GM19035 (cell line): ENCODE measurements around the gene ITGB2.
"Not testable (repeated sequence)": the region's sequence is repeated elsewhere in the genome, so short reads cannot be mapped to it uniquely, and the experiment has no call there.

ENCODE experiments used
- ATAC-seq: cut with Tn5 transposase; IDR thresholded peaks from one replicate; pipeline ENCODE4 v1.9.1; 2021; ENCODE audit not compliant: unreplicated experiment

The ITGB2 gene

DNA sequence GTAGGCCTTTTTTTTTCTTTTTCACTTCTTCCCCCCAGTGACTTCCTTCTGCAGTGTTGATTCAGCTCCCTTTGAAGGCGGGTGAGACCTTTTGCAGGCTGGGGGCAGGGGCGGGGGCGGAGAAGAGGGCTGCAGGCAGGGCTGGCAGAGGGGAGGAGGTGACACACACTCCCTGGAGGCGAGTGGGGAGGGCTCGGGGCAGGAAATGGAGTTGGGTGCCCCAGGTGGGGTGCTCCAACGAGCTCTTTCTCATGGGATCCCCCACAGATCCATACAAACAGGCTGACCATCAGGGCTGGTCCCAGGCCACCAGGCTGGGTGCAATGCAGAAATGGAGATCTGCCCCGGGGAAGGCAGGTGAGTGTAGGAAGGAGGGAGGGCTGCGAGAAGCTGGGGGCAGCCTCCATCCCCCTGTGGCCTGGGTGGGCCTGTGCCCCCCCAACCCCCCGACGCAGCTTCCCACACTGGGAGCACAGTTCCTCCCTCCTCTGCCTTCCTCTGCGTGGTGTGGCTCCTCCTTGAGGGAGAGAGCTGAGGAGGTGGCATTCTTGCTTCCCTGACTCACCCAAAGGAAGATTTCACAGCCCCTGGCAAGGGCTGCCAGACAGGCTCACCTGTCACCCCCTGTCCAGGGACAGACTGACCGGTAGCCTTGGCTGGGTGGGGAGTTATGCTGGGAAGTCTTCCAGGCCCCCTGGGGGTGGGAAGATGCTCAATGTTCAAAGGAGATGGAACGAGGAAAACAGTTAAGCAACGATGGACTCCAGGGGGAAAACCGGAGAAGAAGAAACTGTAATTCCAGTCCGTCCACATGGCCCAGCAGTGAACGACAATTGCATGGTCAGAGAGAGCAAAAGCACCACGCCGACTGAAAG lies 7.1 kb upstream of the ITGB2 start:
- ATAC-seq, result no peak

DNA sequence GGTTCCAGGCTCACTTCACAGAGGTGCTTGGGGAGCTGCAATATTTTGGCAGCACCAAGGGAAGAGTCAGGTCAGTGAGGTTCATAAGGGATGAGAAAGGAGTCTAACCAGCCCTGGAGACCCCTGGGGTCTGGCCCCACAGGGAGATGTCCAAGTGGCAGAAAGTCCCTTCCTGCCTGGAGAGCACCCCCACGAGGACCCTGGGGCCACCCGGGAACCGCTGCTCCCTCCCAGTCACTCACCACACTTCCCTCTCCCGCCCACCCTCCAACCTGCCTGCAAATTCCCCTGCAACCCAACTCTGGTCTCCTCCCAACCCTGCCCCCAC lies 6.5 kb upstream of the ITGB2 start:
- no peak for ATAC-seq

DNA sequence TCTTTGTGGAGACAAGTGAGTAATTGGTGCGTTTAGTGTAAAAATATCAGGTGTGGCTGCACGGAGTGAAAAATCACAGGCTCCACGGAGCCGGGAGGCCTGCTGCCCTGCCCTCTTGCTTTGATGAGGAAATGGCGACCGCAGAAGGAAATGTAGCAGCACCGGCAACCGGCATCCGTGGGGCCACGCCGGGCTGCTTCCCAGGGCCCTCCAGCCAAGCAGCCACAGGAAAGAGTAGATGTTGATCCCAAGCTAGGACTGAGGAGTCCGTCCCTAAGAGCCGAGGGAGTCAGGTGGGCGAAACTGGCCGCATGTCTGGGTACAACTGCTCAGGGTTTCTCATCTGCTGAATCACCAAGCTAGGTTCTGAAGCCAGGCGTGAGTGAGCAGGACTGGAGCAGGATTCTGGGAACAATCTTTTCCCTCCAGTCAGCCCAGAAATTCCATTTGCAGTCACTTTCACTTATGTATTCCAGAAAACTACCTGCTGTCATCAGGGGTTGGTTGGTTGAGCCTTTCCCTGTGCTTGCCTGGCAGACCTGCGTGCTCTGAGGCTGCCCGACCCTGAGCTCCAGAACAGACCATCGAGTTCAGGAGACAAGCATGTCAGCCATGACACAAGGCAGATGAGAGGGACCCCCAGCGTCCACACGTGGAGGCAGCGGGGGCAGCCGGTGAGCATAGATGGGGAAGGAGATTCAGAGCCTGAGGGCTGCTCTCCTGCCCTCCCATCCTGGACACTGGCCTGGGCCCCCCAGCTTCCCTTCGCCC lies 5.8 kb upstream of the ITGB2 start:
- no peak for ATAC-seq

DNA sequence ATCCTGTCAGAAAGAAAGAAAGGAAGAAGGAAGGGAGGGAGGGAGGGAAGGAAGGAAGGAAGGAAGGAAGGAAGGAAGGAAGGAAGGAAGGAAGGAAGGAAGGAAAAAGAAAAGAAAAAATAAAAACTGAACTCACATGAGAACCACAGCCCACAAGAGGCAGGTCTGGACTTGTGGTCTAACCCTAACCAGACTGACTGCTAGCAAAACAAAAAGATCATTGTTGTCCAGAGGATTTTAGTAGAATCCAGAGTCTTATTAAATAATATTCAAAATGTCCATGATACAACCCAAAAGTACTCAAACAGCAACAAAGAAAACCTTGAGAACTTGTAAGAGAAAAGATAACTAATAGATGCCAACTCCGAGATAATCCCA lies 4.7 kb upstream of the ITGB2 start:
- no peak for ATAC-seq

DNA sequence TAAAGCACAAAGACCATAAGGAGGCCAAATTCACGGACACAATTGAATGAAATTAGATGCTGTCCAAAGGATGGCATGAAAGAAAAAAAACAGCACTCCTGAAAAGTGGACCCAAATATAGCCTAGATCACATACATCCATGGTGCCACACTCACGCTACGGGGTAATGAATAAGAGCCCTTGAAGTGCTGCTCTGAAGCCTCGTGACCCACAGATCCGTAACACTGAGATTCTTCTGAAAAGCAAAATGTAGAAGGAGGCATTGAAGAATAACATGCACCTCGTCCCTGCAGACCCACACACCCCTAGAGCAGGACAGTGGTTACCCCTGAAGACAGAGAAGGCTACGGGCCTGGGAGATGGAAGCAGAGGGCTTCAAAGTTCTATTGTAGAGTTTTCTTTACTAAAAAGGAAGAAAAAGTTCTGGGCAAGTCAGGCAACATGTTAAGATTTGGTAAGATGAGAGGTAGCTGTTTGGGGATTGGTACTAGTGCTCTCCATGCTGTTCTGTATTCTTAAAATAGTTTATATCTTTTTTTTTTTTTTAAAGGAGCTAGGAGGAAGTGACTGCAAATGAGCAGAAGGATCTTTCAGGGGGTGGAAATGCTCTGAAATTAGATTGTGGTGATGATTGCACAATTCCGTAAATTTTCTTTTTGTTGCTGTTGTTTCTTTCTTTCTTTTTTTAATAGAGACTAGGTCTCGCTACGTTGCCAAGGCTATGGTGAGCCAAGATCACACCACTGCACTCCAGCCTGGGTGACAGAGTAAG lies 4.1 kb upstream of the ITGB2 start:
- ATAC-seq, result no peak

DNA sequence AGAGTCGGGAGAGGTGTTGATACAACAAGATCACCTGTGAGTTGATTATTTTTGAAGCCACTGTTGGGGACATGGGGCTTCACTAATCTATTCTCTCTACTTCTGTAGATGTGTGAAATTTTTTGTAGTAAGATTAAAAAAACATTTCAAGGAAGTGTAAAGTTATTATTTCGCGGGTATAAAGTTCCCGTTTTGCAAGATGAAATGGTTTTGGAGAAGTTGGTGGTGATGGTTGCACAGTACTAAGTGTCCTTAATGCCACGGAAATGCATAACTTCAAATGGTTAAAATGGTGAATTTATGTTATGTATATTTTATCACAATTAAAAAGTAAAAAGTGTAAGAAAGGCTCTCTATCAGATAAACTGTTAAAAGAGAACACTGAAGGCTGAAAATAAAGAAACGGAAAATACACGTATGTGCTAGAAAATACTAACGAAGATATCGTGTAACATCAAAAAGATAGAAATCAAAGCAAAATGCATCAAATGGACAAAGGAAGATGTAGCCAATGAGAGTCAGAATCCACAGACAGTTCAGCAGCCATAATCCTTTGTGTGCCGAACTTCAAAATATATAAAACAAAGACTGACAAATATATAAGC lies 2.9 kb upstream of the ITGB2 start:
- ATAC-seq, result no peak

DNA sequence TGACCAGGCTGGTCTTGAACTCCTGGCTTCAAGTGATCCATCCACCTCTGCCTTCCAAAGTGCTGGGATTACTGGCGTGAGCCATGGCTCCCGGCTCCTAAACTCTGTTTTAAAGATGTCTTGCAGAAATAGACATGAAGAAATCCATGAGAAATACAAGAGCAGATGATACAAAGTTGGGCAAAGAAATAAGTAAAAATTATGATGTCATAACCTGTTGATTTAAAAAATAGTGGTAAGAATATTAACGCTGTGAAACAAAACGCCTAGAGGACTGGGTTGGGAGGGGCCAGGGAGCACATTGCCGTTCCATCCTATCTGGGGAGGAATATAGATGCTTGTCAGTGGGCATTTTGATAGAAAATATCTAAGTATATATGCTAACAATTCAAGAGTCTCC lies 1.2 kb upstream of the ITGB2 start:
- no peak for ATAC-seq

DNA sequence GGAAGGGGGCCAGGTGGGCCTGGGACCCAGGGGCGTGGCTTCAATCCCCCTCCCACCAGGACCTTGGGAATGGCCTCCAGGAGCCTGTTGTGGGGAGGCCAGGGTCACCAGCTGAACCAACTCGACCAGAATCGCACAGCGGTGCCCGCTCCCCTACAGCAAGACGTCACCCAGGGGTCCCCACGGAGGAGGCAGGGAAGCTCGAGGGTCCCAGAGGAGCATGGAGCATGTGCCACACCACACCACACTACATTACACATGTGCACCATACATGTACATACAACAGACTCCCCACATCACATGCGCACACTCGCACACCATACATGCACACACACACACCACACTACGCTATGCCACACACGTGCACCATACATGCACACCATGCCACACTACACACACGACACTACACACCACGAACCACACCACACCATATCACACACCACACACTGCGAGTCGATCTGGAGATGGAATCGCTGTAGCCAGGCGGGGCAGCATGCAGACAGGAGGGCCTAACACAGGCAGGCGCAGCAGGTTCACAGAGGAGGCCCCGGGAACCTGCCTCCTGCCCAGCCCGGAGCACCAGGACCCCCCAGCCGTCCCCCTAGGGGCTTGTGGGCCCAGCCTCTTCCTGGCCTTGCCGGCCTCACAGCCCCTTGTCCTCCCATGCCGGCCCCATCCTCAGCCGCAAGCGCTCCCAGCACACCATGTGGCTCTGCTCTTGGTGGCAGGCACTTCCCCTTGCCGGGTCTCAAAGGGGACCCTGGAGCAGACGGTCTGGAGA lies 596 bp downstream of the ITGB2 start:
- no peak for ATAC-seq

DNA sequence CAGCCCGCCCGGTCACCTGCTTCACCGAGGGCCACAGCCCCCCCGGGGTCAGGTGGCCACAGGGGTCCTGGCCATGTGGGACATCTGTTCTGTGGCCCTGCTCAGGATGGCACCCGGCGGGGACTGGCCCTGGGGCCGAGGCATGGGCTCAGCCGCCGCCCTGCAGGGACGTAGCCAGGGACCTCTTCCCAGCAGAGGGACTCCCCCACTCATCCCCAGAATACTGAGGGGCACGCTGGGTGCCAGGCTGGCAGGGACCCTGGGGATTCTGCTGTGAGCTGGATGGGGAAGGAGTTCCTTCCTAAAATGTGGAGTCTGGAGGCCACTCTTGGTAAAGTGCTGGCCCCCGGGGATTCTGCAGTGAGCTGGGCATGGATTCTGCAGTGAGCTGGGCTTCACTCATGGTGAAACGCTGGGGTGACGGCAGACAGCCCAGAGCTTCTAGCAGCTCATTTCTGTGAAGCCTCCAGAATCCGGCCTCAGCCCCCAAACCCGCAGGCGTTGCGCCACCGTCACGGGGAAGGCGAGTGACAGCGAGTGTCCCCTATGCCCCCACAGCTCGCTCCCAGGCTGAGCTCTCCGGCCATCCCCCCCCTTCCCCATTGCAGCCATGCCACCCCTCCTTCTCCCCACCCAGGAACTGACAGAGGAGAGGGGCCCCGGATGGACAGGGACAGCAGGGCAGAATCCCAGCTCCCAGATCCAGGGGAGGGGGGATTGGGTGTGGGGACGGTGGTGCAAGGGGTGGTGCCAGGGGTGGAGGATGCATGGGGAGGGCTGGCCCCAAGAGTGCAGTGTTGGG lies 1.4 kb downstream of the ITGB2 start:
- ATAC-seq, result no peak

DNA sequence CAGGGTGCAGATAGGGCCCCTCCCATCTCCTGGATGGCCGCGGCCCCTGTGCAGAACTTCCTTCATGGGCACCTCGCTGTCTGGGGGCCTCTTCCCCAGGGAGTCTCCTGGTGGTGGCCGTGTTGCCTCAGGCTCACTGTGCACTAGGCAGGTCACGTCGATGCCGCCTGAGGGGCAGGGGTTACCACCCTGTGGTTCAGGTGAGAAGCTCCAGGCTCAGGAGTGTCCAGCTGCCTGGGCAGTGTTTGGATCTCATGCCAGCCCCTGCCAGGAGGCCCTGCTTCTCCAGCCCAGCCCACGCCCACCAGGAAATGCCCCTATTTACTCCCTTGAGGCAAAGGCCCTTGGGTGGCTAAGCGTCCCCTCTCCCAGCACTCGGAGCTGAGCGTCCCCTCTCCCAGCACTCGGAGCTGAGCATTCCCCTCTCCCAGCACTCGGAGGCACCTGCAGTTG lies 2.1 kb downstream of the ITGB2 start:
- no peak for ATAC-seq

DNA sequence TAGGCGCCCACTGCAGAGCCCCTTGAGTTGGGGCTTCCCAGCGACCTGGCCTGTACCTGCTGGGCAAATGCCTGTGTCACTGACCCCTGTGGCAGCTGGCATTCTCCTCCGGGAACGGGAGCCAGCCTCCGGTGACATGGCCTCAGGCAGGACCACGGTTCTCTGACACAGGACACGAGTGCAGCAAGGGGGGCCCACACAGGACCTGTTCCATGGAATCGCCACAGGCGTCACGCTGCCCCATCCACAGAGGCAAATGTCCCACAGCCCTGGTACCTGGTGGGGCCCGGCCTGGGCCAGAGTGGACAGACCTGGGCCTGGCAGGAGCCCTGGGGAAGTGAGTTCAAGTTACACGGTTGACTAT lies 2.6 kb downstream of the ITGB2 start:
- ATAC-seq, result no peak

DNA sequence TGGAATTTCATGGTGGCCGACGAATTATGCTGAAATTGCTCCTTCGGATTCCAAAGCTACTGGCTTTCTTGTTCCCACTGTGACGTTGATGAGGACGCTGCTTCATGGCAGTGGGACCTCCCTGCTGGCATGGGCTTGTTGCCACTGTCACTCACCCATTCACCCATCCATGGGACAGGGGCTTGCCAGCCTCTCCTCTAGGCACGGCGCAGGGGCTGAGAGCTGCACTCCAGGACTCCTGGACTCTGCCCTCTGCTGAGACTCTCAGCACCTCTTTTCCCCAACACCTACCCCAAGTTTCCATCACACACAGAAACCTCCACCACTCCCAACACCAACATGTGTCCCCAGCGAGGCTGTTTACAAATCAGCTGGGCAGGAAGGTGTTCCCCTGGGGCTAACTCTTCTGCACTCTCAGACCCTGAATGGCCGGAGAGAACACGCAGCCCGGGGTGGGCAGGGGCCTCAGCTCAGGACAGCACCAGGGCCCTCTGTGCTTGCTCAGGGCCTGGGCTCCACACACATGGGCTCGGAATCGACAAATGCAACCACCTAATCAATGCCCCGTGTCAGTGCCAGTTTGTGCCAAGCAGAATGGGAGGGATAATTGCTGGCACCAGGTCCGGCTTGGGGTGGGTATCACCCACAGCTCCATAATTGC lies 3.1 kb downstream of the ITGB2 start:
- no peak for ATAC-seq

DNA sequence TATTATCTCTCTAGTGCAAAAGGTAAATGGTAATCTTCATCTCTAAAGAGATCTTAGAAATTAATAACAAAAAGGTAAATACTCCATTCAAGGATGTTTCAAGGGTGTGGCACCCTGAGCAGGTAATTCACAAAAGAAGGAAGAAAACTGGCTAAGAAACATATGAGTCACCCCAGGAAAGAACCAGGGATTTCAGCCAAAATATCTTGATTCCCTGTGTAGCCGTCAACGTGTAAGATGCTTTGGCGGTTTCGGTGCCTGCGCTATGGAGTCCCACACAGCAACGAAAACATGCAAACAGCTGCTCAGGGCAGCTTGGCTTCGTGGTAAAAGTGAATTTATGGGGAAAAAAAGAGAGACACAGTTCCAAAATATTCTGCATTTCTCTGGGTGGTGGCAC lies 3.7 kb downstream of the ITGB2 start:
- no peak for ATAC-seq

DNA sequence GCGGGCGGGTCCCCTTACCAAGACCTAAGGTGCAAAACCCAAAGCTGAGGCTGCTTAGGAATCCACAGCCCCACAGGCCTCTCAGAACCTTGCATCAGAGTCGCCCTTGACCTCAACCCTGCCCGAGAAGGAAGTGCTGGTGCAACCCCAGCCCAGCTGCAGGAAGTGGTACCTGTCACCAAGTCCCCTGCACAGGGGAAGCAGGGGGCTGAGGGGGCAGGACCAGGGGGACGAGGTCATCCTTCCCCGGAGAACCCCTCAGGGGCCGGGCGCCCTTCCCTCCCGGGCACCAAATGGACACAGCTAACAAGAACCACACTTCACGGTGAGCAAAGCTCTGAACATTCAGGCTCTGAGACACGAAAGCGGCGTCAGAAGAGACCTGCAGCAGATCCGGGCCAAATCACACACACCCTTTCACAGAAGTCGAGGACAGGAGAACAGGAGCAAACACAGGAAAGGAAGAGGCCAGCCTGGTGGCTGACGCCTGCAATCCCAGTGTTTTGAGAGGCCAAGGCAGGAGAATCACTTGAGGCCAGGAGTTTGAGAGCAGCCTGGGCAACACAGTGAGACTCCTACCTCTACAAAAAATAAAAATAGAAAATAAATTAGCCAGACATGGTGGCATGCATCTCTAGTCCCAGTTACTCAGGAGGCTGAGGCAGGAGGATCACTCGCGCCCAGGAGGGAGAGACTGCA lies 6.4 kb downstream of the ITGB2 start:
- peak; percentile 68 for ATAC-seq

DNA sequence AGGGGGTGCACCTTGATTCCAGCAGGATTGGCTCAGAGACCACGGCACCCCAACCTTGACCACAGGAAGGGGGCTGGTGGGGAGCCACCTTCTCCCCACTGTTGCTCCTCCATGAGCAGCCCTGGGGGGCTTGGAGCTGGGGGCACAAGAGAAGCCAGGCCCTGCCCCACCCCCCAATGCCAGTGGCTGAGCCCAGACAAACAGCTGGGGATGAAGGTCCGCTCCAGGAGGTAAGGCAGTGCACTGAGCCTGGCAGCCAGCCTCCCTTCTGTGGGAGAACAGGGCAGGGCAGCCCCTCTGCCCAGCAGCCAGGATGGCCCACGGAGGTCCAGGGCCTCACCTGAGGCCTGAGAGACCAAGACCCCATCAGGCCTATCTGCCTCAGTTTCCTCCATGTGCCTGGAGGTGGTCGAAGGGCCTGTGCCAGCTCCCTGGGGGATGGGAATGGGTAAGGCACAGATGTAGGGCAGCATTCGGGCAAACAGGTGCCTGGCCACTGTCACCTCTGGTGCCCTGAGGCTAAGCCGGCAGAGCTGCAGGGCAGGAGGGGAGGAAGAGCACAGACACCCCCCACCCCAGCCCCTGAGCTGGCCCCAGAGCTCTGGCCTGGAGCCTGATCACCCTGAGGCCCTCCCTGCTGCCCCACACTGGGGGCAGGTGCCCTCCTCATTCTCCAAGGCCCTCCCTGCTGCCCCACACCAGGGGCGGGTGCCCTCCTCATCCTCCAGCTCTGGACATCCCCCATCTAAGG lies 7.1 kb downstream of the ITGB2 start:
- ATAC-seq, result no peak

DNA sequence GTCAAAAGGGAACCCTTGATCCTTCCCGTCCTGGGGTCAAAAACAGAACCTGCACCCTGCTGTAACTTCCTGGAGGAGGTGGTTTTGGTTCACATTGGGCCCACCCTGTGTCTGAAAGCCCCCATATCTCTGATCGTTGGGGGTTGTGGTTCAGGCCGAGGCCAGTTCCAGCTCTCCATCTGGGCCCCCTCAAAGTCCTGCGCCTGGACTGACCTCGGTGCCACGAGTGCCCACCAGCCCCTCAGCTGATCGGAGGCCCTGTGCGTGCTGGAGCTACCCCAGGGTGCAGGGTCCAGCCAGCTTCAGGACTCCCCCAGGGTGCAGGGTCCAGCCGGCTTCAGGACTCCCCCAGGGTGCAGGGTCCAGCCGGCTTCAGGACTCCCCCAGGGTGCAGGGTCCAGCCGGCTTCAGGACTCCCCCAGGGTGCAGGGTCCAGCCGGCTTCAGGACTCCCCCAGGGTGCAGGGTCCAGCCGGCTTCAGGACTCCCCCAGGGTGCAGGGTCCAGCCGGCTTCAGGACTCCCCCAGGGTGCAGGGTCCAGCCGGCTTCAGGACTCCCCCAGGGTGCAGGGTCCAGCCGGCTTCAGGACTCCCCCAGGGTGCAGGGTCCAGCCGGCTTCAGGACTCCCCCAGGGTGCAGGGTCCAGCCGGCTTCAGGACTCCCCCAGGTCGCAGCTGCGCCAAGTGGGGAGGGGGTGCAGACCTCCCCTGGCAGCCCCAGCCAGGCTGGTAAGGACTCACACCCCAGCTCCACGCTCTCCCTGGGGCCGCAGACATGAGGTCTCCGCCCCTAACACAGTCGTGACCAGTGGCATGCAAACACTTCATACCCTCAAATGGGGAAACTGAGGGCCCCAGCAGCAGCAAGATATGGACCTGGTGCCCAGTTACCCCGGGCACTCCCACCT lies 7.9 kb downstream of the ITGB2 start:
- not testable (repeated sequence) for ATAC-seq

DNA sequence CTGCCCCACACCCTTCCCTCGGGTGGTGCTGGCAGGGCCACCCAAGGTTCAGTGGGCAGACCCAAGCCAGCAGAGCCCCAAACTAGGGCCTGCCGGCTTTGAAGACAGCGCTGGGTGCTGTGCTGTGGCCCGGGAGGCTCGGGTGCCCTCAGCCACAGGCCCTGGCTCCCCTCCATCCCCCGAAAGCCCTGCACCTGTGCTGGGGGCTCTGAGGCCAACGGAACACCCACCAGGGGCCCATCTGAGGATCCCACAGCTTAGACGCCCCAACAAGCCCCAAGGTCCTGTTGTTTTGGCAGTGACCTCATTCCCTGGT lies 8.6 kb downstream of the ITGB2 start:
- no peak for ATAC-seq
